AG04450 (cell line): ENCODE results near the gene RPS6KA1. TPM values are rescaled to one million over a fixed set of nuclear protein-coding genes. Genes with fewer than 3 reads are reported as not detected.
"Not testable (repeated sequence)": the region's sequence is repeated elsewhere in the genome, so short reads cannot be mapped to it uniquely, and the experiment has no call there.

ENCODE experiments used
- CTCF ChIA-PET: fragments of 300-600, 350-600 bp; formaldehyde crosslinking; extraction: SDS; loops from one replicate; lab custom pipeline; 2022; ENCODE audit warnings: antibody characterized with exemption, inconsistent platforms; lab: Charles Lee
- POLR2A ChIA-PET: fragments of 350-600 bp; formaldehyde crosslinking; extraction: SDS; loops from one replicate; lab custom pipeline; 2021; ENCODE audit warnings: antibody characterized with exemption, inconsistent platforms; lab: Yijun Ruan, JAX
- DNase-seq: peaks from one replicate; pipeline ENCODE4 v3.0.0-alpha.2; 2011; ENCODE audit warnings: low read depth, low spot score
- H3K27ac ChIP-seq: one replicate; pipeline ENCODE4 v1.5.1; 2012; ENCODE audit warnings: low read depth, low read length, control low read depth
- H3K27me3 ChIP-seq: one replicate; pipeline ENCODE4 v1.6.0; 2012; ENCODE audit warnings: low read length; ENCODE audit not compliant: control insufficient read depth, insufficient read depth
- H3K4me3 ChIP-seq: 2 replicates; pipeline ENCODE4 v1.5.1; 2011; ENCODE audit warnings: mild to moderate bottlenecking, low read depth, low read length, control low read depth
- H3K9me3 ChIP-seq: 2 replicates; pipeline ENCODE4 v1.5.1; 2012; ENCODE audit warnings: low read length; ENCODE audit not compliant: control insufficient read depth, insufficient read depth
- polyA plus RNA-seq: library from polyadenylated mRNA; depleted of rRNA; stranded (reverse); fragments of >200 nt; gene quantifications from 2 replicates; pipeline ENCODE4 v1.2.3, GENCODE V29; 2011
- TF ChIP-seq, protein P1 (sequence below): IDR thresholded peaks from 2 replicates; pipeline ENCODE4 v1.5.1; 2011; ENCODE audit warnings: low read depth, low read length, control low read depth, inconsistent platforms

RPS6KA1 gene
- polyA plus RNA-seq, 1 experiment: 2.8 TPM

DNA sequence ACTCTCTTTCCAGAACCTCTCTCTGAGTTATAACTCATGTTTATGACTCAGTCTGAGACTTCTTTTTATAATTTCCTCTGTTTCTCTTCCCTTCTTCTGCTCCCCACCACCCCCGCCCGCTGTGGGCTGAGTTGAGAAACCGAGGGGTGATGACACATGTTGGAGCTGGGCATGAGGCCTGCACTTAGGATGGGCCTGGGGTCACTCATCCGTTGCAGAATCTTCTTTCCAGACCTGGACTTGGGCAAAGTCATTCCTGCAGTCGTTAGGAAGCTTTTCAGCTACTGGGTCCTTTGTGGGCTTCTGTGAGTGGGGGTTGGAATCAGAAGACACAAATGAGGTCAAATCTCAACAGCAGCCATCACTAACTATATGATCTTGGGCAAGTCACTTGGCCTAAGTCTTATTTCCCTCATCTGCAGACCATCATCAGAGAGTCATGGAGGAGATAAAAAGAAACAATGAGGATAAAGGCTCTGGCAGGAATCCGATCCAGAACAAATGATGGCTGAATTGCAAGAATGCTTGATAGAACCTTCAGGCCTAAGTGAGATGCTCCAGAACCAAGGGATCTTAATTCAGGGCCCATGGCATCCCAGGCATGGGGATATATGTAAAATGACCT lies 53.4 kb downstream of the RPS6KA1 start:
- Histone ChIP-seq H3K27me3 (peaks cover 3% of the 10 kb centered on the region), H3K4me3 (no peak overlapping the region), H3K27ac (peak overlapping the region; percentile 31), H3K9me3 (no peaks in the 10 kb centered on the region)
- POLR2A ChIA-PET: interaction anchor here (1.7 kb wide), 1 partner anchor 282 kb away, joined by 3 read pairs; no protein-coding TSS in a partner anchor
- CTCF ChIA-PET: interaction anchor here (0.6 to 0.8 kb wide), 2 partner anchors 15 to 713 kb away, joined by 3 to 6 read pairs; no protein-coding TSS in a partner anchor
- TF ChIP-seq, protein P1, sequence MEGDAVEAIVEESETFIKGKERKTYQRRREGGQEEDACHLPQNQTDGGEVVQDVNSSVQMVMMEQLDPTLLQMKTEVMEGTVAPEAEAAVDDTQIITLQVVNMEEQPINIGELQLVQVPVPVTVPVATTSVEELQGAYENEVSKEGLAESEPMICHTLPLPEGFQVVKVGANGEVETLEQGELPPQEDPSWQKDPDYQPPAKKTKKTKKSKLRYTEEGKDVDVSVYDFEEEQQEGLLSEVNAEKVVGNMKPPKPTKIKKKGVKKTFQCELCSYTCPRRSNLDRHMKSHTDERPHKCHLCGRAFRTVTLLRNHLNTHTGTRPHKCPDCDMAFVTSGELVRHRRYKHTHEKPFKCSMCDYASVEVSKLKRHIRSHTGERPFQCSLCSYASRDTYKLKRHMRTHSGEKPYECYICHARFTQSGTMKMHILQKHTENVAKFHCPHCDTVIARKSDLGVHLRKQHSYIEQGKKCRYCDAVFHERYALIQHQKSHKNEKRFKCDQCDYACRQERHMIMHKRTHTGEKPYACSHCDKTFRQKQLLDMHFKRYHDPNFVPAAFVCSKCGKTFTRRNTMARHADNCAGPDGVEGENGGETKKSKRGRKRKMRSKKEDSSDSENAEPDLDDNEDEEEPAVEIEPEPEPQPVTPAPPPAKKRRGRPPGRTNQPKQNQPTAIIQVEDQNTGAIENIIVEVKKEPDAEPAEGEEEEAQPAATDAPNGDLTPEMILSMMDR: no peak
- no peak for DNase-seq

DNA sequence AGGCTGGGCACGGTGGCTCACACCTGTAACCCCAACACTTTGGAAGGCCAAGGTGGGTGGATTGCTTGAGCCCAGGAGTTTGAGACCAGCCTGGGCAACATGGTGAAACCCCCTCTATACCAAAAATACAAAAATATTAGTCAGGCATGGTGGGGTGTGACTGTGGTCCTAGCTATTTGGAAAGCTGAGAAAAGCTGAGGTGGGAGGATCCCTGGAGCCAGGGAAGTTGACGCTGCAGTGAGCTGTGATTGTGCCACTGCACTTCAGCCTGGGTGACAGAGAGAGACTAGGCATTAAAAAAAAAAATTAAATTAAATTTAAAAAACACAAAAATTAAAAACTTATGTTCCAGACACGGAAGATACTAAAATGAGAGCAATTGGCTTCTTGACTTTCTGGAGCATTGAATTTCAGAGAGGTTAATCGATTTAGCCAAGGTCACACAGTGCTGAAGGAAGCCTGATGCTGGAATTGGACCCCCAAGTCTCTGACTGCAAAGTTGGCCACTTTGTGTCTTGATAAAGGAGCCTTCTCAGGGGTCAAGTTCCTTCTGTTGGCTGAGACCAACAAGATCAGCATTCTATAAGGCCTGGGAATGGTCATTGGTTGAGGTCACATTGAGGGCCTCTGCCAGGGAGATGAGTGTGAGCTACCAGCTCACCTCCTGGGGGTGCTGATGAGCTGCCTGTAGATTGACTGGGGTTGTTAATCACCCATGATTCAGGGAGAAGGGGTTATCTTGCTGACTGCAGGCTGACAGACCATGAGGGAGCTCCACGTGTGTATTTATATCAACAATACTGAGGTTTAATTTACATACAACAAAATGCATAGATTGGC lies 54.3 kb downstream of the RPS6KA1 start:
- no peak overlapping the region for H3K4me3 ChIP-seq
- DNase-seq: no peak
- TF ChIP-seq, protein P1: no peak
- no peak overlapping the region for H3K27ac ChIP-seq
- POLR2A ChIA-PET: interaction anchor here (0.6 kb wide), 1 partner anchor 152 kb away, joined by 3 read pairs; the partner anchor contains the start of gene DHDDS
- peaks cover 5% of the 10 kb centered on the region for H3K9me3 ChIP-seq
- H3K27me3 ChIP-seq: no peaks in the 10 kb centered on the region
- CTCF ChIA-PET: interaction anchor here (1.2 to 3.0 kb wide), 3 partner anchors 19 to 166 kb away, joined by 3 to 12 read pairs (median 4); no protein-coding TSS in a partner anchor

DNA sequence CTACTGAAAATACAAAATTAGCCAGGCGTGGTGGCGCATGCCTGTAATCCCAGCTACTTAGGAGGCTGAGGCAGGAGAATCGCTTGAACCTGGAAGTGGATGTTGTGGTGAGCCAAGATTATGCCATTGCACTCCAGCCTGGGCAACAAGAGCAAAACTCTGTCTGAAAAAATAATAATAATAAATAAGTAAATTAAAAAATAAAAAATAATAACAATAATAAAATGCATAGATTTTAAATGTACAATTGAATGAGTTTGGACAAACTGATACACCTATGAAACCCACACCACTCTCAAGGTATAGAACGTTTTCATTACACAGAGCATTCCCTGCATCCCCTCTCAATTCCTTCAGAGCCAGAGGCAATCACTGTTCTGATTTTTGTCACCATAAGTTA lies 55.0 kb downstream of the RPS6KA1 start:
- H3K9me3 ChIP-seq, H3K27ac ChIP-seq, H3K27me3 ChIP-seq, H3K4me3 ChIP-seq, DNase-seq: not testable (repeated sequence)
- POLR2A ChIA-PET: interaction anchor here (0.6 kb wide), 1 partner anchor 153 kb away, joined by 3 read pairs; the partner anchor contains the start of gene DHDDS
- CTCF ChIA-PET: interaction anchor here (1.2 to 3.0 kb wide), 3 partner anchors 18 to 167 kb away, joined by 3 to 12 read pairs (median 4); no protein-coding TSS in a partner anchor

DNA sequence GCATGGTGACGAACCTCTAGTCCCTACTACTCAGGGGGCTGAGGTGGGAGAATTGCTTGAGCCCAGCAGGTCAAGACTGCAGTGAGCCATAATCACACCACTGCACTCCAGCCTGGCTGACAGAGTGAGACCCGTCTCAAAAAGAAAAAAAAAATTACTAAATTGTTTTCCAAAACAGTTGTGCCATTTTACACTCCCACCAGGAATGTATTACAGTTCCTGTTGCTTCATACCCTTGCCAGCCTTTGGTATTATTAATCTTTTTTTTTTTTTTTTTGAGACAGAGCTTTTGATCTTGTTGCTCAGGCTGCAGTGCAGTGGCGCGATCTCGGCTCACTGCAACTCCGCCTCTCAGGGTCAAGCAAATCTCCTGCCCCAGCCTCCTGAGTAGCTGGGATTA lies 55.9 kb downstream of the RPS6KA1 start:
- ChIA-PET CTCF (interaction anchor here (0.6 to 3.0 kb wide), 4 partner anchors 17 to 168 kb away, joined by 3 to 12 read pairs (median 4); no protein-coding TSS in a partner anchor), POLR2A (interaction anchor here (0.7 kb wide), 1 partner anchor 78 kb away, joined by 4 read pairs; no protein-coding TSS in a partner anchor)
- no peak overlapping the region for H3K4me3 ChIP-seq
- DNase-seq: no peak
- H3K27me3 ChIP-seq: no peaks in the 10 kb centered on the region
- TF ChIP-seq, protein P1: no peak
- no peak overlapping the region for H3K27ac ChIP-seq
- peaks cover 5% of the 10 kb centered on the region for H3K9me3 ChIP-seq

DNA sequence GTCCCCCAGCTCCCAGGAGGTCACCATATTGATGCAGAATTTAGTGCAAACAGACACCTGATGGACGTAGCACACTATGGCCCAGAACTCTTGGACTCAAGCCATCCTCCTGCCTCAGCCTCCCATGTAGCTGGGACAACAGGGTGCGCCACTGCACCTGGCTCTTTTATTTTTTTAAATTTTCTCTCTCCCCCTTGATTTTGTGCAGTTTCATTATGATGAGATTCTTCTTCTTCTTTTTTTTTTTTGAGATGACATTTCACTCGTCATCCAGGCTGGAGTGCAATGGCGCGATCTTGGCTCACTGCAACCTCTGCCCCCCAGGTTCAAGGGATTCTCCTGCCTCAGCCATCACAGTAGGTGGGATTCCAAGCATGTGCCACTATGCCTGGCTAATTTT lies 63.8 kb downstream of the RPS6KA1 start:
- no peak overlapping the region for H3K4me3 ChIP-seq
- no peak overlapping the region for H3K27ac ChIP-seq
- peaks cover 2% of the 10 kb centered on the region for H3K9me3 ChIP-seq
- POLR2A ChIA-PET: no interaction called here
- CTCF ChIA-PET: no interaction called here
- no peaks in the 10 kb centered on the region for H3K27me3 ChIP-seq
- DNase-seq: no peak
- TF ChIP-seq, protein P1: no peak

DNA sequence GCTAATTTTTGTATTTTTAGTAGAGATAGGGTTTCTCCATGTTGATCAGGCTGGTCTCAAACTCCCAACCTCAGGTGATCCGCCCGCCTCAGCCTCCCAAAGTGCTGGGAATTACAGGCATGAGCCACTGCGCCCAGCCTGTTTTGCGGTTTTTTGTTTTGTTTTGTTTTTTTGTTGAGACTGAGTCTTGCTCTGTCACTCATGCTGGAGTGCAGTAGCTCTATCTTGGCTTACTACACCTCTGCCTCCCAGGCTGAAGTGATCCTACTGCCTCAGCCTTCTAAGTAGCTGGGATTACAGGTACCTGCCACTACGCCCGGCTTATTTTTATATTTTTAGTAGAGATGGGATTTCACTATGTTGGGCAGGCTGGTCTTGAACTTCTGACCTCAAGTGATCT lies 65.0 kb downstream of the RPS6KA1 start:
- H3K9me3 ChIP-seq, DNase-seq, POLR2A ChIA-PET, H3K4me3 ChIP-seq, H3K27me3 ChIP-seq, H3K27ac ChIP-seq: not testable (repeated sequence)
- CTCF ChIA-PET: interaction anchor here (0.5 to 1.3 kb wide), 2 partner anchors 194 to 276 kb away, joined by 3 read pairs; no protein-coding TSS in a partner anchor
